NCI-H82 (cell line): Measurements from ENCODE around the gene ATP6V0A4.
A peak's percentile ranks its signal among the peaks of the same experiment; 100 is the strongest.
"Not testable (repeated sequence)": the region's sequence is repeated elsewhere in the genome, so short reads cannot be mapped to it uniquely, and the experiment has no call there.

ENCODE experiments used
- DNase-seq: peaks from one replicate; lab custom pipeline; 2025; lab: John Stamatoyannopoulos, UW

Gene ATP6V0A4

GRCh38 chr7:138750473-138750872 lies 47.5 kb downstream of the ATP6V0A4 start:
- no peak for DNase-seq

DNA sequence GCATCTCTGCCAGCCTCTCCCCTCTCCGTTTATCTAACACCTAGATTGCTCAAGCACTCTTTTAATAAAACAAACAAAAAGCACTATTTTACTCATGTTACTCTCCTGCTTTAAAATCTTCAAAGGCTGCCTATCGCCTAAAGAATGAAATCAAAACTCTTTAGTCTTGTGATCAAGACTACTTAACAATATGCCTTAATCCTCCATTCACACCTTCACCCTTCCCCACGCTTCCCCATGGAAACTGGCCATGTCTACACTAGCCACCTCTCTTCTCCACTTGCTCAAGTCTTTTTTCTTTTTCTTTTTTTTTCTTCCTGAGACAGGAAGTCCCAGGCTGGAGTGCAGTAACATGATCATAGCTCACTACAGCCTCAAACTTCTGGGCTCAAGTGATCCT lies 48.0 kb downstream of the ATP6V0A4 start:
- no peak for DNase-seq

- DNase-seq: no peak
Measured at GRCh38 chr7:138748666-138749065, 49.3 kb downstream of the ATP6V0A4 start.

DNA sequence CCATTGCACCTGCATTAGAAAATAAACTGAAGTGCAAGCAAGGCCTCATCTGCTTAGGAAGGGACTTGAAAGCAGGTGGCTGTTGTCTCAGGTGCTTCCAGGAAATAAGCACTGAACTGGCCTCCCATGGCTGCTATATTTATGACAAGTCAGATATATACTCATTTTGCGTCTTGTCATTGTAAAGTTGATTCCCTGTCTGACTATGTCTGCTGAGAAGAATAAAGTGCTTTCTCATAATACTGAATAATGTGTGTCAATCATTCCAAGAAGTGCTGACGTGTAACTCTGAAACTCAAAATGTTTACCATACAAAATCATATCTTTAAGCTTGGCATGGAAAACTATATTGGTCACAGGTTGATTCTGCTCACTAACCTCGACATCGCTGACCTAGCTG lies 51.9 kb downstream of the ATP6V0A4 start:
- DNase-seq: no peak

DNA sequence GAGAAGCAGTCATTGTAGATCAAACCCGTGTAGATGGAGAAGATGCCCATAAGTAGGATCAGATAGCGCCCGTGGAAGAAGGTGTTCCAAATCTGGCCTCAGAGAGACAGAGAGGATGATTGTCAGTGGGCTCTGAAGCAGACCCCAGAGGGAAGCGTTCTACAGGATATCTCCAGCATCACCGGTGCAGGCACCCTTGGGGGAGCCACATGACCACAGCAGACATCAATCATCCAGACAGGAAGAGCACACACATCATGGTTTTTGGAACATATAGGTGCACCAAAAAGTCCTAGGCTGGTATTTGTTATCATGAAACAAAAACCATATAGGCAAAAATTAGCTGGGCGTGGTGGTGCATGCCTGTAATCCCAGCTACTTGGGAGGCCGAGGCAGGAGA lies 52.8 kb downstream of the ATP6V0A4 start:
- DNase-seq: no peak

GRCh38 chr7:138741453-138741735 lies 56.6 kb downstream of the ATP6V0A4 start:
- DNase-seq: peak; percentile 24

DNA sequence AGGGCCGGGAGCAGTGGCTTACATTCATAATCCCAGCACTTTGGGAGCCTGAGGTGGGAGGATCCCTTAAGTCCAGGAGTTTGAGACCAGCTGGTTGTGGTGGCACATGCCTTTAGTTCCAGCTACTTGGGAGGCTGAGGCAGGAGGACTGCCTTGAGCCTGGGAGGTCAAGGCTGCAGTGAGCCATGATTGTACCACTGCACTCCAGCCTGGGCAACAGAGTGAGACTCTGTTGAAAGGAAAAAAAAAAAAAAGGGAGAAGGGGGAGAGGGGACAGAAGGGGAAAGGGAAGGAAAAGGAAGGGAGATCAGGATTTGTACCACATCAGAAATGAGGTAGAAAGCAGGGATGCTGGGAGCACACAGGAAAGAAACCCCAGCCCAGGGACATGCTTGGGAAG lies 58.1 kb downstream of the ATP6V0A4 start:
- peak; percentile 17 for DNase-seq

DNA sequence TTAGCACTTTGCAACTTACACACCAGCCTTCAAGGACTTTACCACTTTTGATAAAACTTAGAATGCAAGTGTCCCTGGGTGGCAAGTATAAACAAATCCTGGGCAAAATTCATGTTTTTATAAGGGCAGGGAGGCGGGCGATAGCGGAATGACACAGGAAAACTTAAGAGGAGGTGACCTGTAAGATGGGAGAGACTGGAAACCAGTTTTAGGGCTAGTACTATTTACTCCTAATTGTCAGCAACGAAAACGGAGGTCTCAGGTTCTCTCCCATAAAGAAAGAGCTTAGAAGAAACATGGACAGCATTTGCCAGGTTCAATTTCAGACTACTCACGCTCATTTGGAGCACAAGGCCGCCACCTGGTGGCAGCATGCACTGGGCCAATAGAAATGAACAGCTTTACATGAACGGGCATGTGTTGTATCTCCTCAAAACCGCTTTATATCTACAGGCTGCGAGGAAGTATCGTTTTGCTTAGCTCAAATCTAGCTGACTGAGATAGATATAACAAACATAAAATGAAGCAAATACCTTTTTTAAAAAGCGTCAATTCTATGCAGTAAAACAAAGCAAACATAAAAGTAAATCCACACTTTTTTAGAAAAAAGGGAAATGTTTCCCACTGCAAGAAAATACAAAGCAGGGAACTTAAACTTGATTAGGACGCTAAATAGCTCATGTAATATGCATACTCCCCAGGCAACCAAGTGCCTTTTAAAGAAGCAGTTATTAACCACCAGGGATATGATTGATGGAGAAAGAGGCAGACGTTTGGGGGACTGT lies 59.3 kb downstream of the ATP6V0A4 start:
- DNase-seq: peak; percentile 91

- DNase-seq: no peak
Measured at GRCh38 chr7:138738114-138738513, 59.9 kb downstream of the ATP6V0A4 start.

DNA sequence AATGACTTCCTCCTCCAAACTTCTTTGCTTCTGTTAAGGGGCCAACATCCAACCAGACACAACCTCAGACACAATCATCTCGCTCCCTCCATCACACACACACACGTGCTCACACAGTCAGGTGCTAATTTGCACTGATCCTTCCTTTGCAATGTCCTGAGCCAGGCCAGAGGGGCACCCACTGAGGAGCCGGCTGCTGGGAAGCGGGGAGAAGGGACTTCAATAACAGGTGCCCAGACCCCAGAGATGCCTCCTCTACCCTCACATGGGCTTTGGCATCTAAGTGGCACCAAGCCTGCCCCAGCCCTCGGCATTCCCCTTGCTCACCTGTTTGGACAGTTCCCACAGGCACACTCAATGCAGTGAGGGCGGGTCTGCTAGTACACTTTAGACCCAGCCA lies 62.6 kb downstream of the ATP6V0A4 start:
- DNase-seq: no peak

DNA sequence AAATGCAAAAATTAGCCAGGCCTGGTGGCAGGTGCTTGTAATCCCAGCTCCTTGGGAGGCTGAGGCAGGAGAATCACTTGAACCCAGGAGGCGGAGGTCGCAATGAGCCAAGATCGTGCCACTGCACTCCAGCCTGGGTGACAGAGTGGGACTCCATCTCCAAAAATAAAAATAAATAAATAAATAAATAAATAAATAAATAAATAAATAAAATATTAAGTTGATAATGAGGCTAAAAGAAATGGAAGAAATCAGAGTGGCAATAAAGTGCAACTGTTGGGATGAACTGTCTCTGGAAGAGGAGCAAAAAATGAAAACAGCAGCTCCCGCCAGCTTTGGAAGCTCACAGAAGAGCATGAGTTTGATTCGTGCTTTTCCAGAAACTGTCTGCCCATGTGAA lies 66.3 kb downstream of the ATP6V0A4 start:
- not testable (repeated sequence) for DNase-seq

- no peak for DNase-seq
Measured at GRCh38 chr7:138729444-138729843, 68.6 kb downstream of the ATP6V0A4 start.

- peak; percentile 92 for DNase-seq
Measured at GRCh38 chr7:138727336-138728099, 70.5 kb downstream of the ATP6V0A4 start.

DNA sequence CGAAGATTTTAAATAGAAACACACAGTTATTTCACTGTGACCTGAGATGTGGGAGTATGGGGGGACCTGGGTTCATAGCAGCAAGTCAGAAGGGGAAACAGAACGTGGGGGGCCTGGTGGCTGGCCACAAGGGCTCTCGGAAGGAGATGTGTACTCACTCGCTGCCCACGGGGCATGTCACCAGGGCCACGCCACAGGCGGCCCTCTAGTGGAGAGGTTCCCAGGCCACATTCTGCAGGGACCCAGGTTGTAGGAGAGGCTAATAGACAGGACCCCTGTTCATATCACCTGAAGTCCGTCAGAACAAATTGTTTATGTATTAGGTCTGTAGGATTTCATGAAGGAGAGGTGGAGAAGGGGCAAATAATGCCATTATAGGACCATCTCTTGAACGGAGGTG lies 71.7 kb downstream of the ATP6V0A4 start:
- DNase-seq: peak; percentile 16

DNA sequence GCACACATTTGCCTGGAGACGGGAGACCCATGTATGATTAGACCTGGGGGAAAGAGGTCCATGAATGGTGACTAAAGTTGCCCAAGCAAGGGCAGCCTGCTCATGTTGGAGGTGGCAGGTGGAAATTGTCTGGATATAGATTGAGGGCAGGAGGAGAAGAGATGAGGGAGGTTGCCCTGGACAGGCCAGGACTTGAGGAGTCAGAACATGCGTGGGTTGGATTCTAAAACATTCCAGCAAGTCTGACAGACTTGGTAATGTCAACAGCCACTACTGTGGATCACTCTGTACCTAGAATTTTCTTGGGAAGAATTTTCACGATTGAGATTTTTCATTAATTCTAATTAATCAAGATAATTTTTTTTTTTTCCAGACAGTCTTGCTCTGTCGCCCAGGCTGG lies 77.7 kb downstream of the ATP6V0A4 start:
- DNase-seq: no peak

DNA sequence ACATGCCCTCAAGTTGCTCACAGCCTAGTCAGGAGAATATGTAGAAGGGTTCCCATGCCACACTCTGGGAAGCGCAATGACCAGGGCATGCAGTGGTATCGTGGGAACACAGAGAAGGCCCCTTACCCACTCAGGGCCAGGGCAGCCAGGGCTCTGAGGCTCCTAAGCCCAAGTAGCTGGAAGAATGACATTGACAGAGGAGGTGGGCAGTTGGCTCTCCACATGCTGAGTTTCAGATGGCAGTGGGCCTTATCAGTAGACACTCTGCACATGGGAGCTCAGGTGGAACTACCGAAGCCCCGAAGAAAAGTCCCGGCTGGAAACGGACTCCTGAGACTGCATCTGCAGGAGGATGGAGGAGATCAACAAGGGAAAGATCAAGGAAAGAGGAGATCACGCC lies 81.1 kb downstream of the ATP6V0A4 start:
- no peak for DNase-seq

- no peak for DNase-seq
Measured at GRCh38 chr7:138713191-138713590, 84.8 kb downstream of the ATP6V0A4 start.

DNA sequence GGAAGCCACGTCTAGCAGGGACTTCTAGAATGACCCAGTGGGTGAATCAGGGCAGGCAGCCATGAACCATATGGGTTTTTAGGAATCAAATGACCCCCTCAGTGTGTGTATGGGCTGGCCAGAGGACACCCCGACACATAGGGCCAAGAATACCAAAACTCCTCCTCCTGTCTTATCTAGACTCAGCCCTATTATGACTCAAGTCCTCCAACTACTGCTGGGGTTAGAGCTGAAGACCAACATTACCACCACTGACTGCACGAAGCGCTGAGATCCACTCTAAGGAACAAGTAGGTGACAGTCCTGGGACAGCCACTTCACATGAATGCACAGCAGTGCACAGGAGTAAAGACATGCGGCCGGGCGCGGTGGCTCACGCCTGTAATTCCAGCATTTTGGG lies 85.3 kb downstream of the ATP6V0A4 start:
- no peak for DNase-seq

DNA sequence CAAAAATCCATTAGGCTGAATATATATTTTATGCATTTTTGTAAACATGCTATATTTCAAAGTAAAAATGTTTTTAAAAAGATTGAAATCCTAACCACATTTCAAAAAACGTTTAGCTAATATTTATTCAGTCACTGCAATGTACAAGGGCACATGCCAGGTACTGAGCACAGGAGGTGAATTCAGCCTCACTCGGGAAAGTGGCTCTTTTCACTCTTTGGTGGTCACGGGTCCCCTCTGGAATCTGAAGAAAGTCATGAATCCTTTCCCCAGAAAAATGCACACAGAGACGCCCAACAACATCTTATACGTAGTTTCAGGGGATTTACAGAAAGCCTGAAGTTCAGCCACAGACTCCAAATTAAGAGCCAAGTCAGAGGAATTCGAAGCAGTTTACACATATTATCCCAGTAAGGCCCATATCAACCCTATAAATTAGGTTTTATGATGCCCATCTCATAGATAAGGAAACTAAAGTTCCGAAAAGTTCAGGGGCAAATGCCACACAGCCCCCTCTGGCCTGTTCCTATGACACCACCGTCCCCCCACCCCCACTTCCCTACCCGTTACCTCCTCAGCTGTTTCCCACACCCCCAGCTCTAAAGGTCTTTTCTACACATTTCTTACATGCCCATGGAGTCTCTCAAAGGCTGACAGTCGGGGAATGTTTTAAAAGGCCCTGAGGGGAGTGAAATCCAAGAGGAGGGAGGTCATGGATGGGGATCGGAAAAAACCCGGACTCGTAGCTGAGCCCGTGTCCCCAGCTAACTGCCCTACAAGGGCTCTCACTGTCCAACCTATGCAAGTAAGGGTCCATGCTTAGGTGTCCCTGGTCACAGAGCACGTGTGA lies 87.2 kb downstream of the ATP6V0A4 start:
- no peak for DNase-seq

DNA sequence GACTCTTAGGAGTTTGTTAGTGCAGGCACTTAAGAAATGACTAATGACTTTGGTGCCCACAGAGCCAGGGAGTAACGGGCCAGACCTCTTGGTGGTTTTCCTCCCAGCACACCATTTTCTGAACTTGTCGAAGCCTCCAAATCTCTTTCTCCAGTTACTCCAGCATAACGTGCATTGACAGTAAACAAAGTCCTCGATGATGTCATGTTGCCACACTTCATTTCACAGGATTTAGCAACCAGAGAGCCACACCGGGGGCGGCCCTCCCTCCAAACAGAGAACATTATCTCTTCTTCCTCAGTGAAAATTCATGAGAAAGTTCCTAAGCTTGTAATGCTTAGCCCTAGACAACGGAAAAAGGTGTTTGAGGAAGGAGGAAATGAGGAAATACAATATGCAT lies 92.8 kb downstream of the ATP6V0A4 start:
- DNase-seq: no peak

GRCh38 chr7:138701537-138701923 lies 96.5 kb downstream of the ATP6V0A4 start:
- no peak for DNase-seq

DNA sequence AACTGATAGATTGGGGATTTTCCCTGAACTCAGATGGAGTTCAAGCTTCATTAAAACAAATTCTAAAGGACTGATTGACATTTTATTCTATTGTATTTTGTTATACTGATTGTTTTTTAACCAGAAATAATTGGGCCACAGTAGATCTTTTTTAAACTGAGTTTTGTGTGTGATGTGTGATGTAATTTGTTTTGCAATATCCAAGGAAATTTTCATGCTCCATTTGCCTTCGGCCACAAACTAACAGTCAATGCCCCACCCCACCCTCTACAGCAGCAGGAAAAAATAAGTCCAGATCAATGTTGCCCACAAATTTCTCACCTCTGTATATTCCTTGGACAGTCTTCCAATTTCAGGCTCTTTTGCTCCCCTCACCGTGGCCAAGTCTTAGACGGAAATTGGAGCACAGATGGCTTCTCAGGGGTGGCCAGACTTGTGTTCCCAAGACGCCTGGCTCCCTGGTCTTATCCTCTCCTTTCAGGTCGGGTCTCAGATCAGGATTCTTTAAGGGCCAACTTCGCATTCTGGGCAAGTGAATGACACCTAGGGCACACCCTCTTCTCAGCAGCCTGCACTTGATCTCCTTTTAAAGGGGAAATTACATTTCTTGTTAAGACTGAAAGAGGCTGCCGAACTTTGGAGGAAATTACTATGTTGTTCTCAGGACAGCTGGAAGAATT lies 97.0 kb downstream of the ATP6V0A4 start, which contains the start of gene SVOPL:
Gene SVOPL, minus strand, starts transcription at position 506 of the 680 bp plus-strand sequence. CDS start 22,317 bp downstream, outside the sequence.
- no peak for DNase-seq
